HG03097 (cell line): ENCODE measurements around the gene LY6G5B.
"Not testable (repeated sequence)": the region's sequence is repeated elsewhere in the genome, so short reads cannot be mapped to it uniquely, and the experiment has no call there.

ENCODE experiments used
- ATAC-seq: cut with Tn5 transposase; IDR thresholded peaks from one replicate; pipeline ENCODE4 v1.9.1; 2021; ENCODE audit not compliant: unreplicated experiment, low FRiP score

The LY6G5B gene

GRCh38 chr6:31689249-31690110, 19.7 kb downstream of the LY6G5B start:
- no peak for ATAC-seq

- ATAC-seq: no peak
Measured at GRCh38 chr6:31690231-31691077, 20.7 kb downstream of the LY6G5B start.

GRCh38 chr6:31691078-31691463, 21.3 kb downstream of the LY6G5B start:
- ATAC-seq: no peak

GRCh38 chr6:31691564-31692108, 21.9 kb downstream of the LY6G5B start:
- ATAC-seq: no peak

- no peak for ATAC-seq
Measured at GRCh38 chr6:31692353-31692752, 22.6 kb downstream of the LY6G5B start.

GRCh38 chr6:31692886-31693285, 23.1 kb downstream of the LY6G5B start:
- no peak for ATAC-seq

GRCh38 chr6:31693535-31693934, 23.8 kb downstream of the LY6G5B start:
- ATAC-seq: no peak

- ATAC-seq: no peak
Measured at GRCh38 chr6:31697555-31697954, 27.8 kb downstream of the LY6G5B start.

GRCh38 chr6:31700740-31701401, 31.1 kb downstream of the LY6G5B start:
- ATAC-seq: no peak

- no peak for ATAC-seq
Measured at GRCh38 chr6:31701666-31702404, 32.1 kb downstream of the LY6G5B start.

GRCh38 chr6:31702405-31702818, 32.6 kb downstream of the LY6G5B start:
- no peak for ATAC-seq

- peak; percentile 83 for ATAC-seq
Measured at GRCh38 chr6:31702819-31703716, 33.3 kb downstream of the LY6G5B start, which contains the start of gene ABHD16A. TSS of gene ABHD16A (minus strand) at chr6:31703324. CDS start at chr6:31703281, 43 bp downstream.

GRCh38 chr6:31705931-31706330, 36.2 kb downstream of the LY6G5B start:
- no peak for ATAC-seq

GRCh38 chr6:31706599-31706998, 36.8 kb downstream of the LY6G5B start, which contains the start of gene LY6G6F:
TSS of gene LY6G6F (plus strand) at chr6:31706866. CDS start at chr6:31706907, 41 bp downstream.
- no peak for ATAC-seq

- ATAC-seq: no peak
Measured at GRCh38 chr6:31707701-31708100, 37.9 kb downstream of the LY6G5B start.

- ATAC-seq: no peak
Measured at GRCh38 chr6:31708224-31708623, 38.4 kb downstream of the LY6G5B start.

- ATAC-seq: not testable (repeated sequence)
Measured at GRCh38 chr6:31709157-31709556, 39.4 kb downstream of the LY6G5B start.

- no peak for ATAC-seq
Measured at GRCh38 chr6:31710523-31711219, 40.9 kb downstream of the LY6G5B start.
